ENCODE results near the gene TTC34.

TTC34 gene

GRCh38 chr1:2833454-2834145 lies 32.1 kb upstream of the TTC34 start:
- FAIRE-seq, result no peak
- no peak for DNase-seq (ENCODE audit: insufficient read length, low spot score)
- TF ChIP-seq POLR2A (IDR thresholded peaks at IDR 0.05; ENCODE audit: low read depth, low read length), result no peak

- FAIRE-seq (no peak), DNase-seq (ENCODE audit: insufficient read length, low spot score) (no peak)
- no peak for TF ChIP-seq POLR2A (IDR thresholded peaks at IDR 0.05; ENCODE audit: low read depth, low read length)
Observed at GRCh38 chr1:2832506-2833453, 31.3 kb upstream of the TTC34 start.

GRCh38 chr1:2831596-2832212 lies 30.2 kb upstream of the TTC34 start:
- FAIRE-seq, result no peak
- no peak for TF ChIP-seq POLR2A (IDR thresholded peaks at IDR 0.05; ENCODE audit: low read depth, low read length)
- DNase-seq (ENCODE audit: insufficient read length, low spot score), result no peak

DNA sequence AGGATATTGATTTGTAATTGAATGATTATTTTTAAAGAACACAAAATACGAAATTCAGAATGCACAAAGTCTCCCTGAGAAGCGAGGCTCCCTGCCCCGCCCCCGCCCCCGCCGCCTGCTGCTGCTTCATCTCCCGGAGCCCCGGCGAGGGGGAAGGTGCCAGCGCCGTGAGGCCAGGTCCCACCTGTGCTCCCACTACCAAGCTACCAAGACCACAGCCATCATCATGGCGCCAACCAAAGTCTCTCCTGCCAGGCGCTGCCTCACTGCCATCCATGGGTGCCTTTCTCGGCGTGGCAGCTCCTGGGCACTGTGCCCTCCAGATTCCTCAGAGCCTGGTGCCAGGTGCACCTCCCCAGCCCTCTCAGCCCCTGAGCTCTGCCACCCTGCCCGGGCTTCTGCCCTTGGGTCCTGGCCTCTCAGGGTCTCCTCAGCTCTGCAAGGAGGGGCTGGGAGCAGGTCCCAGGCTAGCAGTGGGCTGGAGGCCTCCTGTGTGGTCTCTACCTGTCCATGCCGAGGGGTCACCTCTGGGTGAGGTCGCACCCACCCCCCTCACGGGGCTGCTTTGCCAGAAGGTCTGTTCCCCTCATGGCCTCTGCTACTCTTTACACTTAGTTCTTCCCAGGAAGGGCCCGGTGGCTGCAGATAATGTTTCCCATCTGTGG lies 29.4 kb upstream of the TTC34 start:
- DNase-seq (ENCODE audit: insufficient read length, low spot score) (no peak), FAIRE-seq (no peak)
- TF ChIP-seq POLR2A (IDR thresholded peaks at IDR 0.05; ENCODE audit: low read depth, low read length), result no peak

DNA sequence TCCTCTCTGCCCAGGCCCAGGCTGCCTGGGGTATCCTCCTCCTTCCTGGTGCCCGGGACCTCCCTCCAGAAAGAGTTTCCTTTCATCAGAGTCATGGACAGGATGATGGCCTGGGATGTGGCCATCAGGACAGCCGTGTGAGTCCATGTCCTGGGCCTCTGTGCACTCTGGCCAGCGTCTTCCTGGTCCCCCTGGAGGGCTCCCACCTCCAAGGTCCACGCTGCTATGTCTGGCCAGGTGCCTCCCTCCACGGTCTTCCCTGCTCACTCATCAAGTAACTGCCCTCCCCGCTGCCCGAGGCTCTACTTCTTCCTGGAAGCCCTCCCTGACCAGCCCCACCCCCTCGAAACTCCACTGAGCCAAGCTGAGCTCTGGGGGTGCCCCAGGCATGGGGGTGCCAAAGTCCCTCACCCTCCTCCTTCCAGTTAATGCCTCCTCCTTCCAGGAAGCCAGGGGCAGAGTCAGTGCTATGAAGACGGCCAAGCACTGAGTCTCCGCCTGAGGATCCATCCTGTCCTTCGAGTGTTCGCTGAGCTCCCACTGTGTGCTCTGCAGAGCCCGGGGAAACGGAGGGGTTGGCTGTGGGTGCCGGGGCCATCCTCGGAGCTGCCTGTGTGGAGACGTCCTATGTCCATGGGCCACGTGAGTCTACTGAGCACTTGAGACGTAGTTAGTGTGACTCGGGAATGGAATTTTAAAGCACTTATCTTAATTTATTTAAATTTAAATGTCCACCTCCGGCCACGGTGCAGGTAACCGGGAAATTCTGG lies 28.5 kb upstream of the TTC34 start:
- DNase-seq (ENCODE audit: insufficient read length, low spot score) (no peak), FAIRE-seq (no peak)
- TF ChIP-seq POLR2A (IDR thresholded peaks at IDR 0.05; ENCODE audit: low read depth, low read length), result no peak

DNA sequence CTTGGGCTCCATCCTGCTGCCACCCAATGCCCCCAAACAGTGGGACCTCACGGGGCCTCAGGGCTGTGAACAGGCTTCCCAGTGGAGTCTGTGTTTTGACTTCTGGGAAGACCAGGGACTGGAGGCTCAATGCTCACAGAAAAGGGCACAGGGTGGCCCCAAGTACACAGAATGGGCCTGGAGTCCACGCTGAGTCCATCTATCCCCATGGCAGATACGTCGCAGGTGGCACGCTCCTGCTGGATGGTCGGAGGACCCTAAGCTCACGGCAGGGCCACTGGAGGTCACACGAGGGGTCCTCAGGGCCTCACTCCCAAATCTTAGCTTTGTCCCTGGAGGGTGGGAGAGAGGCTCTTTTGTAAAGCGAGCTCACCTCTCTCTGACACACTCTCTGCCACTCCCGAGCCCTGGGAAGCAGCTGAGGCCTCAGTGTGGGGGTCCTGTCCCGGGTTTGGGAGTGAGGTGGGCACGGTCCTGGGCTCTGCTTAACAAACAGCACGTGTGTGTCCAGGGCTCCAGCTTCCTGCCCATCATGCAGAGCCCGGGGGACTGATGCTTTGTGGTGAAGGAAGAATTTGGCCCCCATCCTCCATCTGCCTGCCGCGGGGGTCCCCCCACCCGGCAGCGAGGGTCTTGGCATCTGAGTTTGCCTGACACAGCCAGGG lies 27.2 kb upstream of the TTC34 start:
- TF ChIP-seq POLR2A (IDR thresholded peaks at IDR 0.05; ENCODE audit: low read depth, low read length), result no peak
- DNase-seq (ENCODE audit: insufficient read length, low spot score) (no peak), FAIRE-seq (no peak)

DNA sequence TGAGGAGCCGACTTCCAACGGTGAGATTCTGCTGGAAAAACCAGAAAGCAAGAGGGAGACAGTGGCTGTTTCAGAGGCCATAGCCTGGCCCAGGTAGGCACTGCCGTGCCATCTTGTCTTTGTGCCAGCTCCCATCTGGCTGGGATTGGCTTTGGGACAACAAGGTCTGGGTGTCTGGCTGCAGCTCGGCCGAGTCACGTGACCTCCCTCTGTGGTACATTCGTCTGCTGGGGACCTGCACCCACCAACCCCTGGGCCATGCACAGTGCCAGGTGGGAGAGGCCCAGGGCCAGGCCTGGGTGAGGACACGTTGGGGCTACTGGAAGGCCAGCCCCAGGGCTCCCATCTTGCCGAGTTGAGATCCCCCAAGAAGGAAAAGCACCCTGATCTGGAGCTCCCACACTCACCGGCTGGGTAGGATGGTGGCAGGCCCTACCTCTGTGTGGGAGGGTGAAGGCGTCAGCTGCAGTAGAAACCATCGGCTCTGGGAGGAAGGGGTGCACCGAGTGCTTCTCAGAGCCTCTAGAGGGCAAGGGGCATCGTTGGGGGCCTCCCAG lies 25.3 kb upstream of the TTC34 start:
- DNase-seq (ENCODE audit: insufficient read length, low spot score) (no peak), FAIRE-seq (no peak)
- TF ChIP-seq POLR2A (IDR thresholded peaks at IDR 0.05; ENCODE audit: low read depth, low read length), result no peak

- no peak for TF ChIP-seq POLR2A (IDR thresholded peaks at IDR 0.05; ENCODE audit: low read depth, low read length)
- DNase-seq (ENCODE audit: insufficient read length, low spot score) (no peak), FAIRE-seq (no peak)
Observed at GRCh38 chr1:2826316-2826715, 24.8 kb upstream of the TTC34 start.

DNA sequence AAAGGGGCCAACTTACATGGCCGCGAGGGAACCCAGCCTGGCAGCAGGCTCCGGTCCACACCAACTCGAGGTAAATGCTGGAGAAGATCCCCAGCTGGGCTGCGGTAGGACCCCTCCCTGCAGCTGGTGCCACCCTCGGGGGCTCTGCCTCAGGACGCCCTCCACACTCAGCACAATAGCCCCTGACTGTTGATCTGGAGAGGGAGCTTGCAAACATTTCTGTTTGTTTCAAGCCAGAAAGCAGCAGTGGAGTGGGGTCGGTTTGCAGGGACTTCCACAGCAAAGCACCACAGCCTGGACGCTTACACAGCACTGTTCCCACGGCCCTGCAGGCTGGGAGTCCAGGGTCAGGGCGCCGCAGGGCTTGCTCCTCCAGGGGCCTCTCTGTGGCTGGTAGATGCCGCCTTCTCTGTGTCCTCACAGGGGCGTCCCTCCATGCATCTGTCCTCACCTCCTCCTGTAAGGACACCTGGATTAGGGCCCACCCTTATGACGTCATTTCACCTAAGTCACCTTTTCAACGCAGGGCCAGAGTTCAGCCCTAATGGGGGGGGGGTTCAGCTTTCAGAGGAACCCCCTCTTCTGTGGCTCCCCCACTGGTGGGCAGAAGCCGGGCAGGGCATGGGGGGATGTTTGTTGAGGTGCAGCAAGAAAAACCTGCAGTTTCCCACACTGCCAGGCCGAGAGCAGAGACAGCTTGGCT lies 24.1 kb upstream of the TTC34 start:
- DNase-seq (ENCODE audit: insufficient read length, low spot score), result no peak
- no peak for TF ChIP-seq POLR2A (IDR thresholded peaks at IDR 0.05; ENCODE audit: low read depth, low read length)
- no peak for FAIRE-seq

DNA sequence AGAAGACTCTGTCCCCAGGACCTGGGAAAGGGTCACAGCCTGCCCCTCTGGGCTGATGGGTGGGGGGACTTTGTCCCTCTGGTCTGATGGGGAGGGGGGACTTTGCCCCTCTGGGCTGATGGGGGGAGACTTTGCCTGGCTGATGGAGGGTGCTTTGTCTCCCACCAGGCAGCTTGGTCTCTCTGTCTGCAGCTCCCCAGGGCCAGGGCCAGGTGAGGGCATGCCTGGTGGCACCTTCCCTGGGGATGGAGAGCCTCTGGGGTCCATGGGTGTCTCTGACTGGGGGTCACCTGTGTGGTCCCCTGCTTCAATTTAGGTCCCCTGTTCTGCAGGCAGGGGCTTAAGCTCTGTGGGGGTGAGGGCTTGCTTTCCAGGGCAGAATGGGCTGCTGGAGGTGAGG lies 23.5 kb upstream of the TTC34 start:
- no peak for TF ChIP-seq POLR2A (IDR thresholded peaks at IDR 0.05; ENCODE audit: low read depth, low read length)
- DNase-seq (ENCODE audit: insufficient read length, low spot score) (no peak), FAIRE-seq (no peak)

DNA sequence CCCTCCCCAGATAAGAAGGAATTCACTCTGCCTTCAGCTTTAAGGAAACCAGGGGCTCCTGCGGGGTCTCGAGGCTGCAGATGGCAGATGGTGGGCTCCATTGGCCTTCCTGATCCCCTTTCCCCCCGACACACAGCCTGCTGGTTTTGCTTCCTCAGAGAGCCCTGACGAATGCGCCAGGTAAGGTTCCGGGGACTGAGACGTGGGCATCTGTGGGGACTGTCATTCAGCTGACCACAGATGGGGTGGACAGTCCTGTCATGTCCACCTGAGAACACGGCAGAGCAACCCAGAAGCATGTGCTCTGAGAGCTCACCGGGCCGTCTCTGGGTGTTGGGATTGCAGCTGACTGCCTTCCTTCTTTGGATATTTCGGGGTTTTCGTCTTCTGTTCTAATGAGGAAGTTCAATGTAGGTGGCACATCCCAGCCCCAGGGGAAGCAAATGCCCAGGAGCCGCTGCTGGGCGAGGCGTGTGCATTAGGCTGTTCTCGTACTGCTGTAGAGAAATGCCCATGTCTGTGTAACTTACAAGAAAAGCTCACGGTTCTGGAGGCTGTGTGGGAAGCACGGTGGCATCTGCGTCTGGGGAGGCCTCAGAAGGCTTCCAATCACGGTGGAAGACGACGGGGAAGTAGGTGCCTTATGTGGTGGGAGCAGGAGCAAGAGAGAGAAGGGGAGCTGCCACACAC lies 22.6 kb upstream of the TTC34 start:
- DNase-seq (ENCODE audit: insufficient read length, low spot score), result no peak
- FAIRE-seq, result no peak
- TF ChIP-seq POLR2A (IDR thresholded peaks at IDR 0.05; ENCODE audit: low read depth, low read length), result no peak

Data from H54 (cell line).